HG02970 (cell line): ENCODE results near the gene NFIB.

Source experiments
- ATAC-seq: cut with Tn5 transposase; IDR thresholded peaks from one replicate; pipeline ENCODE4 v1.9.1; 2021; ENCODE audit warnings: mild to moderate bottlenecking, moderate library complexity, moderate number of reproducible peaks; ENCODE audit not compliant: unreplicated experiment, low FRiP score

The NFIB gene

DNA sequence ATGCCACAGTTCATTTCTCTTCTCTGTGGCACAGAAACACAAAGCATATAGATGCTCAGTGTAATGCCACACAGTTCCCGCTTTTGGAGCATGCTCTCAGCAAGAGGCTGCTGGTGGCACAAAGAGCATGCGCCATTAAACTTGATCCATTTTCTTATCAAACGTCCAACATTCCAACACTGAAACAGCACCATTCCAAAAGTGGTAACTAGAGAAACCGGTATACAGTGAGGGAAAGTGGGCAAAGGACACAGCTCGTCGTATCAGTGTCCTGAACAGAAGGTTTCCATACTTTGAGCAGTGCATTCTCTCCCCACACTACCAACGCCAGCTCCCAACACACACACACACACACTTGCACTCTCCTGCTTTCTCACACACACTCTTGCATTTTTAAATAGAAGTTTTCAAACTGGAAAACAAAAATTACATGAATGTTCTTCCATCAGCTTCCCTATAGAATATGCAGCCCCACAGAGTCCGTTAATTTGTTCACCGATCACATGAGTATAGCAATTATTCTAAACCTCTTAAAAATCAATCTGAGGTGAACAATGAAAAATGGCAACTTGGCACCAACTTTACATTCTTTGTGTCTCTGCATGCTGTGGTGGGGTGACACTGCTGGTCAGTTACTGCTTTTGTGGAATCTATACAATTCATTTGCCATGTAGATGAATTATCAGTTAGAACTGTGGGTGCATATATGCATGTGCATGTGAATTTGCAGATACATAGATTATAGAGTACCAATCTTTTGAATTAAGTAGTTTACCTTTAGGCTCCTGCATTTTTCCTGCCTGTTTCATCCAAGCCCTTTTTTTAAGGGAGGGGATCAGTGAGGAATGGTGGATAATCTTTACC, 5.7 kb downstream of the NFIB start:
- ATAC-seq: no peak

DNA sequence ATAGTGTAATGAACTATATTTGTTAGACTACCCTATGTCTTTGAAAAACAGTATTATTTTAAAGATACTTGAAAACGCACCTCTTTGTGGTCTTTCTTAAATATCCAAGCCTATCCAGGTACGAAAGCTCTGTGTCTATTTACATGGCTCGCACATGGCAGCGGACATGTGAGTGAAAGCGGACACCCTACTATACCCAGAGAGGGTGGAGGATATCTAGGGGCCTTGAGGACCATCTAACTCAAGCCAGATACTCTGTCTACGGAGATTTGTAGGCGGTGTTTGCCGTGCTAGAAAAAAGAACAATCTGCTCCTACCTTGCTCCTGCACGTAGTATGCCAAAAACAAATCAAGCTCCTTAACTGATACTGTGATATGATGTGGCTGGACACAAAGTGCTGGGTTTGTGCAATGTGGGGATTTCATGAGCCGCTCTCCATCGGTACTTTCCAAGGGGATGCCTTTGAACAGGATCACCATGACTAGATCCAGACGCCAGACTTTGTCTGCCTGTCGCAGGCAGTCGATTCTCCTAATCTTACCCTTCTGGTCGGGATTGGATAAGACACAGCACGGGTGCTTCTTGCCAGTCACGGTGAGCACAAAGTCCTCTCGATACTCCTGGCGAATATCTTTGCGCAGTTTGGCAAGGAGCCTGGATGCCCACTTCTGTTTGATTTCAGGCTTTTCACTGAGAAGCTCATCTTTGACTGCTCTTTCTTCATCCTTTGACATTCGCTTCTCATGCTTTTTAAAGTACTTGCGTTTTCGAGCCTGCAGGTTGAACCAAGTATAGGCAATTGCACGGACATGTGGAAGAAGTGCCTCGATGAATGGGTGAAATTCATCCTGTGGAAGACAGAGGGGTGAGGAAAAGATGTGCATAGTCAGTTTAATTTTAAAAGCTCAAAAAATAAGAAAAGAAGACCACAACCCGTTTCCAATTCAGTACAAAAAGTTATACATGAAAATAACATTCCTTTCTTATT, 7.0 kb downstream of the NFIB start:
- ATAC-seq: no peak

DNA sequence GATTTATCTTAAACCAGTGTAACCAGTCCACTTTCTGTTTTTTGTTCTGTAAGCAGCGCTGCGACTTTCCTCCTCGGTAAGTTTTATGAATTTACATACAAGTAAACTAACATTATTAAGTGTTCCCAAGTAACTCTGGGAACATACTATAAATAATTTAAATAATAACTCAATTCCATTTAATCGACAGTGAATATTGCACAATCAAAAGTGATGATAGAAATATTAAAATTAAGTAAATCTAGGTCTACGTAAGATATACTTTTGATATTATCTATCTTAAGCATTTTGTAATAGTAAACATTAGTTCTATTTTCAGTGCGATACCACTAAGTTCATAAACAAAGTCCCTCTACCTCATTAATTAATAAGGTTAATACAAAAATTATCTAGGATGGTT, 7.8 kb downstream of the NFIB start:
- no peak for ATAC-seq

DNA sequence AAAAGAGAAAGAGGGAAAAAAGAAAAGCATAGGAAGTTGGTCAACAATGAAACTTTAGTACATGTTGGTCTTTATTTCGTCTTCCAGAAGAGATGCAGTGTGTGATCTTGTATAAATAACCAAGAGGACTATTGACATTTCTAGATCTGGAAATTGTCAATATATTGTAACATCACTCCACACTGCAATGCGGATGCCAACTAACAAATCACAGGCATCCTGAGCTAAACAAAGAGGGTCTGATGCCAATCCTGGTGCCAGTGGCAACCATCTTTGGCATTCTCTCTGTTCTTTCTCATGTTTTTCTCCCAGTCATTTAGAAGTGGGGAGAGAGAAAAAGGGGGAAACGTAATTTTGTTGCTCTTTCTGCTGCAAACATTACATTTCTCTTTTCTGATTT, 9.7 kb downstream of the NFIB start:
- no peak for ATAC-seq

DNA sequence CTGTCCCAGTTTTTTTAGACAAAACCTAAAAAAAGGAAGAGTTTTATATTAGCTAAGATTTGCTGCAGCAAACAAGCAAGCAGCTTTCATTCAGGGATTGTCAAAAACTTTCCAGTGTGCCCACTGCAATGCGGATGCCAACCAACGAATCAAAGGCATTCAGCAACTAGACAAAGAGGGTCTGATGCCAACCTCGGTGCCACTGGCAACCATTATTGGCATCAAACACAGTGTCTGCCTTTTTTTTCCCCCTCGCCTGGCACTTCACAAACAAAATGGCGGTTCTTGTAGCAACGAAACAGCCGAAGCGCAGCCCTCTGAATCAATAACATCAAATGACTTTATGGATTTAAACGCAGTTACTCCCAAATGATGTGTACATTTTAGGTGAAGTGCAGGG, 10.4 kb downstream of the NFIB start:
- ATAC-seq: no peak

DNA sequence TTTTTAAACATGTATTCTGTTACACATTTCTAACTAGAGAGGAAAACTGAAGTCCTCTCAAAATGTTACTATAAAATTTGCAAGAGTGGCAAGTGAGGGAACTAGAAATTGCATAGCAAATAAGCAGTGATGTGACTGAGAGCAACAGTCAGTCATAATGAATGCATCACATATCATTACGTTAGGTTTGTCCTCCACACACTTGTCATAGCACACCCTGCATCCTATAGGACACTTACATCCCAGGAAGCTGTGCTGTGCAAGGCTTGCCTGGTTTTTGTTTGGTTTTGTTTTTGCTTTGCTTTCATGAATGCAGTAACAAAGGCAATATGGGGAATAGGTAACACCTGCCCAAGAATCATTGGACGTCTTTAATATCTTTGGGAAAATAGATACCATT, 10.8 kb downstream of the NFIB start:
- ATAC-seq: no peak

DNA sequence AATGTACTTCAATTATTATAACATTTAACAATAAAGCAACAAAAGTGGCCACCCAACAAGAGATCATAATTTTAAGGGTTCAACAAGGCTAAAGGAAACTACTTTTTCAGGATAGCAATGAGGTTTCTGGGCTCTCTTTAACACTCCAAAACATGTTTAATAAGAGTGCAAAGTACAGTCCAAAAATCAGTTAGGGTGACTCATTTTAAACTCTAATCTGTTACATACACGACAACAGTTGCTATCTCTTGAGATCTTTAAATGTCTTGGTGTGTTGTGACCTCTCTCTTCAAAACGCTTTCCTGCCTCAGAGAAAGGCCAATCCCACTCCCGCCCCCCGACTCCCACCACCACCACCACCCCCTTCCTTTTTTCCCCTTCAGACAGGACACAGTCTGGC, 11.5 kb downstream of the NFIB start:
- no peak for ATAC-seq

DNA sequence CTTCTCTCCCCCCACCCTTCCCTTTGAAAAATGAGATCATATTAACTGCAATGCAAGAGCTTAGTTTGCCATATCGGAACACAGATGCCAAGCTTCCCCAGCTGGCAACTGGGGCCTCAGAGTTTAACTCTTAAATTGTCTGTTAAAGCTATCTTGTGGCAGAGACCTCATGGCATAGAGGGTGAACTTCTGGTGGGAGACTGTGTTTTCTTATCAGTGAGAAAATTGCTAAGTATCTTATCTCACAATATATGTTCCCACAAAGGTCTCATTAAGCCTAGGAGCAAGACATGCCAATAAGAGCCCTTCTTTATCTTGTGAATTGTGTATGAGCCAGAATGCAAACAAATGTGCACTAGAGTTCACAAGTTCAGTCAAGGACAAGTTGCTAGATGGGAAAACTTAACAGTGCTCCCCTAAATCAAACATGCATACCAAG, 12.3 kb downstream of the NFIB start:
- no peak for ATAC-seq

DNA sequence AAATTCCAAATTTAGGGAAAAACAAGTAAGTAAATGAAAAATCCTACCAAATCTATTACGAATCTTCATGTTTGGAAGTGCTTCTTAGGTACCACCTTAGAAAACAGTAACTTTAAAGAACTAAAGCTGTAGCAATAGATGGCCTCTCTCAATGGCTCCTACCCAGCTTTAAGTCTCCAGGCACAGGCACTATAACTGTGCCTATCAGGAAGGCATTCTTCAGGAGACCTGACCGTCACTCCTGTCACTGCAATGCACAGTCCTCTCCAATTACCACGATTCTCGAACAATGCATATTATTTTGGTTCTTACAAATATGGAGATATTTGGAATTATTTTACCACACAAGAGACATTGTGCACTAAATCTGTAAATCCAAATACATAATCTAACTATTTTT, 12.9 kb downstream of the NFIB start:
- no peak for ATAC-seq

DNA sequence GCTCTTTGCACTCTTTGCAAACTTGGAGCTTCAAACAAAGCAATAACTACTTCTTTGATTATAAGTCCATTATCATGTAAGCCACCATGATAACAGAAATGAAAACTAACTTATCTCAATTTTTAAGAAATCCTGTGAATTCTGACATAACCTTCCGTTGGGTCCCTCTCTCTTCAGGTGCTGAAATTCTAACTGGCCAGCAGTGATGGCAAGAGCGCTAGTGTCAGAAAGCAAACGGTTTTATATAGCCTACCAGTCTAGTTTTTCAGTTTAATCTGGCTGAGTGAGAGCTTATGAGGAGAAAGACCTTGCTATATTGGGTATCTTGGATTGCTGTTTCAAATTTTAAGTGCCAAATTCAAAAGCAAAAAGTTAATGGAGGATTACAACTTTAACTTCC, 13.4 kb downstream of the NFIB start:
- no peak for ATAC-seq

DNA sequence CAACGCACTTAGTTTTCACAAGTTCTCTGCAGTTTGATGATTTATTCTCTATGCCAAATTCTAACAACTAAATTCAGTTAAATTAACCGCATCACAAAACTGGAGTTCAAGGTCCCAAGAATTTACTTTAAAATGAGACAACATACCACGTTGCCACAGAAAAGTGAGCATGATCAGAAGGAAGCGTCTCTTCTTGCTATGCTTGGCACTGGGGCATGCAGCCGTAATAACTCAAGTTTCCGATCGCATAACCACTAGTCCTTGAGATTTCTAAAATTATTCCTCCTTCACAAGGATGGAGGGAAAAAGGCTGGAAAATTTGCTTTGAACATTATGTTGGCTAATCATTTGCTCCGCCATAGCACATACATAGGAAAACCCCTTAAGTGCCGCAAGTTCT, 13.9 kb downstream of the NFIB start:
- ATAC-seq: no peak

DNA sequence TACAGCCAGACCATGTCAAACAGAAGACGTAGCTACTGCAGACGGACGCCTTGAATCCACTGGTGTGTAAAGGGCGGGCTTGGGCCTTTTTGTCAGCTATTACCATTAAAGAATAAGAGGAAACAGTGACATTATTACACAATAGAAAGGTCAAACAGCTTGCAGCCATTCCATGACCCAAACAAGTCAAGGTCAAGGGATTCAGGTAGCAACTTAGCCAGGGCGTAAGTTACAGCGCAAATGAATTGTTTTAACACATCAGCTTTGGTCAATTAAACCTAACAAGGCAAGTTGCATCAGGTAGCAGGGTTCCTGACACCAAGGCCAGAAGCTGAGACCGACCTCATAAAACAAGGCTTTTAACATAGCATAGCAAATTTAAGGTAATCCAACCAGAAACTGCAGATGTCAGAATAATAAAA, 15.3 kb downstream of the NFIB start:
- no peak for ATAC-seq

DNA sequence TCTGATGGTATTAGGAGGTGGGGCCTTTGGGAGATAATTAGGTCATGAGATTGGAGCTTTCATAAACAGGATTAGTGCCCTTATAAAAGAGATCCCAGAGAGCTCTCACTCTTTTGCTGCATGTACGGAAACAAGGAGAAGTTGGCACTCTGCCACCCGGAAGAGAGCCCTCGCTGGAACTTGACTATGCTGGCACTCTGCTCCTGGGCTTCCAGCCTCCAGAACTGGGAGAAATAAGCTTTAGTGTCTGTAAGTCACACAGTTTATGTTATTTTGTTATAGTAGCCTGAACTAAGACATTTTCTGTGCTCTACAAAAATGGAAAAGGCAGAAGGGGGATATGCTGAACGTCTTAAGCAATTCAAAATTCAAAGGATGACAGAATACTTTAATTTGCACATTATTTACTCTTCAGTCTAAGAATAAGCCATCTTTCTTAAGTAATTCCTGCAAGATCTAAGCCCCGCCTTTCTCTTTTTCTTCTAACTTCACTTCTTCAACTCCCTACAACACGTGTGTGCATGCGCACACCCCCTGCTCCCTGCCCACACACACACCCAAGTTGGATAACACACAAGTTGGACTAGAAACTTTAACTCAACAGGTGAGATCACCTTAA, 17.3 kb downstream of the NFIB start:
- ATAC-seq: no peak

DNA sequence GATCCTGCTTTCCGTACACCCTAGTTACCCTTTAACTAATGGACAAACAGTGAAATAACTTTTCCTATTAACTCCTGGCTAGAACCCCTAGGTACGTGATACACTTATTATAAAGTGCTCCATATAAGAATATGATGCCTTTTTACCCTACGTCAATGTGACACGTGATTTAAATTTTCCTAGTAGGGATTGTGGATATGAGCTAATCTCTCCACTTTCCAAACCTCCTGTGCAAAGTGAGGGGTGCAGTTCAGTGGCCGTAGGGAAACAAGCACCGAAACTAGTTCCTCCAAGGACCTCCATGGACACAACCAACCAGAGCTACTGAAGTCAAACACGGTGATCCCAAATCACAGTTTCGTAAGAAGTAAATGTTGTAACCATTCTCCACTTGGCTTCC, 19.3 kb downstream of the NFIB start:
- no peak for ATAC-seq

DNA sequence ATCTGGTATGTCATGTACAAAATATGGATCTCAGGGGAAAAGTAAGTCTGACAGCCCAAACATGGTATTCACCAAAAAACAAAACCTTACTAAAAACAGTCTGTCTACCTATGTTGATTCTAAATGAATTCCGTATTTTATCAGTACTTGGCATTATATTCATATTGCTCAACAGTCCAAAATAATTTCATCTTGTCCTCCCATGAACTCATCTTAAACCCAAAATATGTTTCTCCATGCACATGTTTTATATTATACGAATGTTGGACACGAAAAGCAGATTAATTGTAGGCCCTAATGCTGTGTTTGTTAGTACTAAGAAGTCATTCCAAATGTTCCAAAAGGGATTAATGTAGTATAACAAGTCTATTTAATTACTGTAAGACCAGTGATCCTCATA, 20.1 kb downstream of the NFIB start:
- no peak for ATAC-seq

DNA sequence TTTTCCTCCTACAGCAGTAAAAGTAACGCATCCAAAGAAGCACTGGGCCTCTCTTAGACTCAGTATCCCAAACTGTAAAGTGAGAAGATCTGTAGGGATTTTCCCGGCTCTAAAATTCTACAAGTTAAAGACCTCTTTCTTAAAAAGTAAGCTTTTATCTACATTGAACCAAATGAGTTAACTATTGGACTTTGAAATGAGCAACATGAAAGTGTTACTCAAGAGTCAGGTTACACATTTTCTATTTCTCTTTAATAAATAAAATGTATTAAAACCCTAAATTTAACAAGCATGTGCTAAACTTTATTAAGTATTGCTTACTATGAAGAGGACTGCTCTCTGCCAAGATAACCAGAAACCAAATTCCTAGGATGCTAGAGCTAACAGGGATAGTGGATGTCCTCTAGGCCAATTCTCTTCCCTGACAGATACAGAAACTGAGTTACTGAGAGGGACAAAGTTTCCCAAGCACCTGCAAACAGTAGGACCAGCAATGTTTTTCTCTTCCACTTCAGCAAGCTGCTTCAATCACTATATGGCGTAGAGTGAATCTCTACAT, 21.7 kb downstream of the NFIB start:
- ATAC-seq: no peak

DNA sequence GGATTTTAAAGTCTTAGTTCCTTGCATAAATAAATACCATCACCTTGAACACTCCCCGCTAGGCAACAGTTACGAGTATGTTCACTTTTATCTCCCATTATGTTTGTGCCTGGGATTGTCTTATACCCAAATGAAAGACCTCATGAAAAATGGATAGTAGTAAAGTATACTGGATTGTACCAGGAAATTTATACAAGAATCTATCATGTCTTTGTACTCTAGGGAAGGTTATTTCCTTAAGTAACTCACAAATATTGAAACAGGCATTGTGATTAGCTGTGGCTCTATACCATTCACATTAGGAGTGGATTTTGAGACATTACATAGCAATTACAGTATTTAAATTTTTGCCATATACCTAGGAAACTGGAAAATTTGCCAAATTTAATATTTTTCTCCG, 24.0 kb downstream of the NFIB start:
- ATAC-seq: no peak

DNA sequence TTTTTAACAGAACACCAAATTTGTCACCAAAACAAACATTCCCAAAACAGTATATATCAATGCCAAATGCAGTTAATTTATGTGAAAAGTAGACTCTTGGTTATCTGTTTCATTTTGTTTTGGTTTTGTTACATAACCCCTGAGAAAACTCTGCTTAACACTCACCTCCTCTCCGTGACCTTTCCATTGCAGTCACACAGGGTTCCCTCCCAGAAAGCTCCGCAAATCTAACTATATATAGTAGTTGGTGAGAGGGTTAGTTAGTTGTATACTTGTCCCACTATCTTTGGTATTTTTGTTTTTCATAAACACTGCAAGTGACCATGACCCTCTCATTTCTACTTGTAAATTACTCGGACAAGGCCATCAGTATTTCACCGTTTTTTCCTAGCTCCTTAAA, 25.5 kb downstream of the NFIB start:
- ATAC-seq: no peak

DNA sequence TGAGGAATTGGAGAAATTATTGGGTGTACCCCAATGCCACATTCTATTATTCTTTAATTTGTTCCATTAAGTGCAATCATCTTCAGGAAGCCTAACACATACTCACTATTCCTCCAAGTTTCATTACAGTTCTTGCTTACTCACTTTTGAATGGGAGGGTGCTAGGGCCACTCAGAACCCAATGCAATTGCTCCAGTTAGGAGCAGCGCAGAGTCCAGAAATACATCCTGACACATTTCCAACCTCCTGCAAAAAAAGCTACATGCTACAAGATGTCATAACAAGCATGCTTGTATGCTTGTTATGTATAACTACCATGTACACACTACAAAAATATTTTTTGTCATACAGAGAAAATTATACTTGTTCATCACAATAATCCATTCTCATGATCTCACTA, 27.8 kb downstream of the NFIB start:
- ATAC-seq: no peak

DNA sequence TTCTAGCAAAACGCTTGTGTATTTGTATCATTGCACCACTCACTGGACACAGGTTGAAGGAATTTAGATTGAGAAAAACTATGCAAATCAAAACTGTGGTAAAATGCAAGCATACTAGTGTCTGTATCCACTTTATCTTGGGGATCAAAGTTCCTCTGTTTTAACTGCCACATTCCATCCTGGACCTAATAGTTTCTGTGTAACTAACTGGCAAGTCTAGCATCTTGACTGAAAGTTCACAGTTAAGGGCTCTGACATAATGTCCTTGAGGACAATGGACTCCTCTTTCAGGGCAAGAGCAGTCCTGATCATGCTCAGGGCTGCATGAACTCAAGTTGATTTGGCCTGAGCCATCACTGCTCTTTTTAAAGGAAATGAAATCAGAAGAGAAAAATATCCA, 30.7 kb downstream of the NFIB start:
- no peak for ATAC-seq

DNA sequence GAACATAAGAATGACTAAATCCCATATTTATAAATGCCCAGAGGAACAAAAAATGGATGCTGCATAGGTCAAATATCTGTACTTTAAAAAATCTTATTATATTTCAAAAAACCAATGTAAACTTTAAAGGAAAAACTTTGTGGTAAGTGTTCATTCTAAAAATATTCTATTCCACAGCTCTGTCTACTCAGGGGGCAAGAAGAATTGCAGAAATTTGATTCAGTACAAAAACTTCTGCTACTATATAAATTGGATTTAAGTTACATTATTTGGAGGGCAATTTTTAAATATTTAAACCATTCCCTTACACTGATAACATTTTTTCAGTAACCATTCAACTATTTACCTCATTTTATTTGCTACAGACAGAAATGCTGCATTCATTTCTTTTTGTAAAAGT, 32.1 kb downstream of the NFIB start:
- ATAC-seq: no peak
